Colon (tissue), 2 donors: ENCODE results near the gene PDE4D.
"Not testable (repeated sequence)": the region's sequence is repeated elsewhere in the genome, so short reads cannot be mapped to it uniquely, and the experiment has no call there.

ENCODE experiments used
- FAIRE-seq: peaks from 2 replicates; lab custom pipeline; 2012; peaks lifted over from hg19 to GRCh38; lab: Jason Lieb, UNC
- donor health status: control.
- donor health status: control.

PDE4D gene

DNA sequence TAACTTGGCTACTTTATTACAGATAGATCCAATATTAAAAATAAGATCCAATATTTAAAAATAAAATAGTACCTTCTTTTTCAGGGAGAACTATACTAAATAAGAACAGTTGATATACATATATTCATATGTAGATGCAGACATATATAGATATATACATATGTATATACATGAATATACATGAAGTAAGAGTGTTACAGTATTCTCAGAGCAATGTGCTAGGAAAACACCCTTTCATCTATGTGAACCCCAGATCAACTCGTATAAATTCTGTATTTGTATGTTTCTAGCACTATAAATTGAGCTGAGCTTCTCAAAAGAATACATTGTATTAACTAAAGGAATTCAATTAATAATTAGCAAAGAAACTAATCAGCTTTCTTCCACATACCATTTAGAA lies 287.6 kb downstream of the PDE4D start:
- no peak for FAIRE-seq

DNA sequence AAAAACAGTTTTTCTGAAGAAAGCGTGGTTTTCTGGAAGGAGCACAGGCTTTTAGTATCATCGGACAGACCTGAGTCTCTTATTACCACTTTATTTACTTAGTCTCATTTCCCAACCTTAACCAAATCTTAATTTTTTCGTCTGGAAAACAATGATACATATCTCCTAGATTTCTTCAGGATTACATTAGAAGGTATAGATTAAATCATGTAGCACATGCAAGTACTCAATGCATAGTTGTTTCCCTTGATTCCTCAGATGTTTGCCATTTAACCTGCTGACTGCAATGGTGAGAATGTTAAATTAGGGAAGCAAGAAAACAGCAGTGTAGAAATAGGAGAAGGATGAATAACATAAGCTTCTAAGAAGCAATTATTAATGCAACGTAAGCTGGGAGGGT lies 289.4 kb downstream of the PDE4D start:
- FAIRE-seq: no peak

DNA sequence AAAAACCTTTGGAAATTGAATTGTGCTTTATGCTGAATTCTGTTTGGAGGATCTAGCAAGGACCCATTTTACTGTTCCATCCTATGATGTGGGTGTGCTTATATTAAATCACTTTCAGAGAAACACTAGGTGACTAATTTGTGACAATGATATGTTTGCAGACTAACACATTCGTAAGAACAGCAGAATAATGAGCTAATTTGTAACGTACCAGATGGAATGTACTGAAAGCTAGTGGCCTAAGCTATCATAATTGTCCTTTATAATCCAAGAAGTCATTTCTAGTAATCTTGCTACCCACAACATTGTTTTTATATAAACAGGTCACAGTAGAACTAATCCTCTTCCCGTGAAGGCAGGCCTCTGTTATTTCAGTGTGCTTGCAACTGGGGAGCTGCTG lies 292.5 kb downstream of the PDE4D start:
- FAIRE-seq: no peak

DNA sequence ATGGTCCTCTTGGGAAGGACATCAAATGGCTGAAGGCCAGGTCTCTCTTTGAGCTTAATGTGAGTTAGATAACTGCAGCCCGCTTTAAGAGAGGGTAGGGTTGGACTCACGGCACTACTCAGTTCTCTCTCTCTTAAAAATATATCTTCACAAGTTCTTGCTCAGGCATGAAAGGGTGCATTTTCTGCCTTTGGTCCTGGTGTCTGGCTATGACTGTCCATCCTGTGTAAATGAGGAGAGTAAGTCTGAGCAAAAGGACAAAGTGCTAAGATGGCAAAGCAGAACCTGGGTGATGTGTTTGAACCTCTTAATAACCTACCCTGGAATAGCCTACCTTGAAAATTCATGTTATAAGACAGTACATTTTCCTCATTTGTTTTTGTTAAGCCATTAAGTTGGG lies 293.4 kb downstream of the PDE4D start:
- no peak for FAIRE-seq

GRCh38 chr5:59599729-59600128 lies 293.8 kb downstream of the PDE4D start:
- FAIRE-seq: no peak

- FAIRE-seq: no peak
Measured at GRCh38 chr5:59598547-59598874, 295.0 kb downstream of the PDE4D start.

DNA sequence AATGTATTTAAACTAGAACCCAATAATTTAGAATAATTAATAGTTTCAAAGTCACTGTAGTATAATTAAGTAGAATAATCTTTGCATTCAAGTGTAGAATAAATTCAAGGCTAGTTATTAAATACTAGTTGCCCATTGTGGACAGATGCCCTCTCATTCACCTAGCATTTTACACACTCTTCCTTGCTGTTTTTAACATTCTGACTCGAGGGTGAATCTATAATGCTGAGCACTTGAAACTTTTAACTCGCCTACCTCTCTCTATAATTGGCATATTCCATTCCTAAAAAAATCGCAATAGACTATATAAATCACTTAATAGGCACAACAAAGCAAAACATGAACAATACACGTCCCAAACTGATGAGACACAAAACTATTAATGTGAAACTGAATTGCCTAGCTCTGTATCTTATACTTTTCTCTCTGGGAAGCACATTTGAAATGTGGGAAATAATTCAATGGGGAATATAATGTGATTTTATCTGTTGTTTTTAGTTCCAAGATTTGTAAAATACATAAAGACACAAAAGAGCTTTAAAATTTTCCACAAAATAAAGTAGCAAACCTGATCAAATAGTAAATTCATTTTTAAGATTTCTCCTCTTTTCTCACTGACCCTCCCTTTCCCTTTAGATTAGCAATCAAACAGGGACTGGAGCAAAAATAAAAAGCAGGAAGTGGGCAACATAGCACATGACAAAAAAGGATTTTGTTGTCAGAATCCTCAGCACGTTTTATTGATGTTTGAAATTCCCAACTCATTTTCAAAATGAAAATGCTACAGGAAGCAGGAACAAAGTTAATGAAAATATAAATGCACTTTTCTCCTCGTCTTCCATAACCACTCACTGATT lies 295.6 kb downstream of the PDE4D start:
- FAIRE-seq: peak; percentile 38

DNA sequence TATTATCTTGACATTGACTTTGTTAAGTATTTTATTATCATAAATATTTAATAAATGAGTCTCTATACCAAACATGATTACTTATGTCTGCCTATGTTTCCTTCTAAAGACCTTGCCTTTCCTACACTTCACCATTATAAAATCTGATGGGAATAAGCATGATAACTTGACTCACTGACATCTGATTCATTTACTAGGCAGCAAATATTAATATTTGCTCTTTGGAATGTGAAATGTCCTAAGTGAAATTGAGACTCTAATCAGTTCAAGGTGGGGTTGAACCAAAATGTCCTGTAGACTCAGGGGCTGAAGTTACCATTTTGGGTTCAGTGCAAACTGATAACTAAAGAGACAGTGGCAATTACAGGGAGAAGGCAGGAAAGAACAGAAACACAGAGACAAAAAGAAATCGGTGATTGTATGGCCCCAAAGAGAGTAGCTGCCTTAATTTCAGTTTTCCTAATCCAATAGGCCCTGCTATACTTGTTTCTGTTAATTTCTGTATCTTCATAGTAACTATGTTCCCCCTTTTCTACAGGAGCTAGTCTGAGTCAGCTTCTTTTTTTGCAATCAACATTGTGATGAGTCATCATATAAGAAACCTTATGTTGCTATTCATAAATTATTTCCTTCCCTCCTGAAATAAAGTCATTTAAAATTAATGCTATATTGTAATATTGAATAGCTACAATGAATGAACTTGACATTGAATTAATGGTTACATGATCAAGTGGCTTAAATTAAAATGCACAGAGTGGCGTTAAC lies 296.8 kb downstream of the PDE4D start:
- FAIRE-seq: no peak

DNA sequence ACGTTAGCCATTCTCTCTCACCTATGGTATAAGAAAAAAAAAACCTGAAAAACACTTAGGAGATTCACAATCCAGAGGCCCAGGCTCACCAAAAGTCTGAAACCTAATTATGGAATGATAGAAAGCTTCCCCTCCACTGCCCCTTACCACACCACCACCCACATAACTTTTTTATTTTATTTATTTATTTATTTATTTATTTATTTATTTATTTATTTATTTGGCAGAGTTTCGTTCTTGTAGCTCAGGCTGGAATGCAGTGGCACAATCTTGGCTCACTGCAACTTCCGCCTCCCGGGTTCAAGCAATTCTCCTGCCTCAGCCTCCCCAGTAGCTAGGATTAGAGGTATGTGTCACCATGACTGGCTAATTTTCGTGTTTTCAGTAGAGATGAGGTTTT lies 299.4 kb downstream of the PDE4D start:
- not testable (repeated sequence) for FAIRE-seq

DNA sequence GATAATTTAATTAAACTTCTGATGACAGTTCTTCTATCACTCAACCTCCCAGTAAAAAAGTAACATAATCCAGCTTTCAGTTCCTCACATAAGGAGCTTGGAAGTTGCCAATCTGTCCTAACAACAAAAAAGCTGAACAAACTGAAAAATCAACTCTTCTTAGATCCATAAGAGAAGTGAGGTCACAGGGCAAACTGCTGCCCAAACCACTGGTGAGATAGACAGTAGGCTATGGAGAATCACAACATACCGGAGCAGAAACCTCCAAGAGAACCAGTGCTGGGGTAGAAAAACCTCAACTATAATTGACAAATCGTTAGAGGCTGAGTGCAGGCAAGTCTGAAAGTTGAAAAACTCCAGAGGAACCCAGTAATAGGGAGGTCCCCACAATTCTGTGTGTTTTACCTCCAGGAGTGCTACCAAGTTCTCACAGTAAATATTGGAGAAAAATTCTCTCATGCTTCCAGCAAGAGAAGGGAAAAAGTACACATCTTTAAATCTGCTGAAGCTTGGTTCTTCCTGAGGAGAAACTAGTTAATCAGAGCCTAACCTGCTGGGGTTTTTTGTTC lies 300.0 kb downstream of the PDE4D start:
- FAIRE-seq: no peak

- no peak for FAIRE-seq
Measured at GRCh38 chr5:59592101-59592500, 301.4 kb downstream of the PDE4D start.

- peak; percentile 95 for FAIRE-seq
Measured at GRCh38 chr5:59591162-59591561, 302.4 kb downstream of the PDE4D start.

DNA sequence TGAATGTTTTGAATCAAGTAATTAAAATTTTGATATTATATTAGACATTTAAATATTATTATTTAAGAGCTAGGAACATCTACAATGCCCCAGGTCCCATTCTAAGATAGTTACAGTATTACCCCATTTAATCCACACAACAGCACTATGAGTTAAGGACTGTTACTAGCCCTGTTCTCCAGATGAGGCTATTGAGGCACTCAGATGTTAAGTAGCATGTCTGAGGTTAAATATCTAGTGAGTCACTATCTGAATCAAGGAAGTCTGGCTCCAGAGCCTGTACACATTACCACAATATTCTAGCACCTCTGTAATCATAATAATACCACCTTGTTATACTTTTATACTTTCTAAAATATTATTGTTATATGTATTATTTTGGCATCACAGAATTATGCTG lies 304.6 kb downstream of the PDE4D start:
- no peak for FAIRE-seq

GRCh38 chr5:59587489-59588337 lies 305.8 kb downstream of the PDE4D start:
- FAIRE-seq: no peak

GRCh38 chr5:59586841-59587240 lies 306.7 kb downstream of the PDE4D start:
- FAIRE-seq: no peak

DNA sequence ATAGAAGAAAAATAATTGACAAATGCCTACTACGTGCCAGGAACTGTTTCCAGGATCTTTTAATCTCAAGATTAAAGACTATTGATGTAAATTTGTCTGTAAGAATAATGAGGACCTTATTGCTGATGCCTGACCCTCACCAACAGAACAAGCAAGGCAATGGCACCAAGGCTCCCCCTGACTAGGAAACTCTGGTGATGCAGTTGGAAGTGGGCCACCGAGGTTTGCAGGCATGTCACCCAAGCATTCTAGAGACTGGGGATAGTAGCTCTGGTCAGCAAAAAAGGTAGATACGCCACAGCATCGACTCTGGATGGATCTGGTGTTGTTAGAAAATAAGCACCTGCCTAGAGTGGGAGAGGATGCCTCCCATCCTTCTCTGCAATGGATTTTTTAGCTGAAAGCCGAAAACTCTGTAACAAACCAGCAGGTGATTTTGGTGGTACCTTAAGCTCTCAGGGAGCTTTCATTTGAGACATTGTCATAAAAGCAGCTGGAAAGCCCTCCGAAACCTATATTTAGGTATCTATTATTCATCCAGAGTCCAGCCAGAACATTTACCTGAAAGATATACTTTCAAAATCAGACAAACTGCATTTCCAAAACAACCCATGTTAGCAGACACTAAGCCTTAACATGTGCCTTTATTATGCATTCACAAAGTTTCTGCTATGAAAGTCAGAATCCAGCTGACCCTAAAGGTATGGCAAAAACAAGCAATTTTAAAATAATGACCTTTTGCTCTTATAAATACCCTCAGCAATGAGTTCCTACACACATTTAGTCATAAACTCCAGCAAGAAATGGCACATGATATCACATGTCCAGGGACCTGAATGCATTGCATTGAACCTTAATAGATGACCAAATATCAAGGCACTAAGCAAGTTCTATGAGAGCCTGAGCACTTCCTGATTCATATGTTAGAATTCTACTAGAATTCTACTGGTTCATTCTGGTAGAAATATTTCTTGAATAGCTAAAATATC lies 308.4 kb downstream of the PDE4D start:
- no peak for FAIRE-seq

DNA sequence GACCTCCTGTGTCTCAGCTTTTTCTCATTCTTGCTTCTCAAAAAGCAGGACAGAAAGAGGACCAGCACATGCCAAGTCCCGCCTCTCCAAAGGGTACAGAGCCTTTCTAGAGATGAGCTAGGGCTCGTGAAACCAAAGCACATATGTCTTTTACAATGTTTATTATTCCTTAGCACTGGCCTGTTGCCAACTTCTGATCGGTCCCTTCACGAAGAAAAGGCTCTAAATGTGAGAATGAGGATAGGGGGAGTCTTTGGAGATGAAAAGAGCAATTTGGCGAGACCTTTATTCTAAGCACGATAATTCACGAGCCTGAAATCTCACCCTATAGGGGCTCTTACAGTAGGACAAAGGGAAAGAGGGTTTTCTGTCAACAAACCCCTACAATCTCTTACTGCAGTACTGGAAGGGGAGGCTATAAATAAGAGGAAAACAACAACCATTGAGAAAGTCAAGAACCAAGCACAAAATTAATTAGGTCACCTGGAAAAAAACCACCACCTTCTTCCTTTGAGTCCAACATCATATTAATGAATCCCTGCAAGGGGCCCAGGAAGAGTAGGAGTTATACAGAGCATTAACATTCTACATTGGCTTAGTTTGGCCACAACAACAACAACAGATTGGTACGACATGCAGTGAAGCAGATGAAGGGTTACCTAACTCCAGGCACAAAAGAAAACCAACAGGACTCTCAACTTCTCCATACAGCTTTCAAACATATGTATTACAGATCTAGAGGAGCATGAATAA lies 309.5 kb downstream of the PDE4D start:
- FAIRE-seq: no peak

GRCh38 chr5:59583151-59583809 lies 310.2 kb downstream of the PDE4D start:
- FAIRE-seq: no peak

DNA sequence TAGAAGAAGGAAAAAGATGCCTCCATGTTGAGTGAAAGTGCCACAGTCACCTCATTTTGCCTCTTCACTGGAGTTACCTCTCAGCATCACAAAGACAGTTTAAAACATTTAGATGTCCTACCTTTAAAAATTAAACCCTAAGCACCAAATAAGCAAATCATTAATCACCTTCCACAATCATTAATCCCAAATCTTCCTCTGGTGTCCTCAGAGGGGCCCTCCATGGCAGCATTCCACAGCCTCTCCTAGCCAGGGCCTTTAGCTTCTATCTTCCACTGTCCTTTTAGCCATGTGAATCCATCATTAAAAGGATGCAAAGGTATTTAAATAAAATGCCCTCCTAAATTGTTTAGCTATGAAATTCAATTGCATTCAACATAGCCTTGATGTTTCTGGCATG lies 310.8 kb downstream of the PDE4D start:
- no peak for FAIRE-seq

DNA sequence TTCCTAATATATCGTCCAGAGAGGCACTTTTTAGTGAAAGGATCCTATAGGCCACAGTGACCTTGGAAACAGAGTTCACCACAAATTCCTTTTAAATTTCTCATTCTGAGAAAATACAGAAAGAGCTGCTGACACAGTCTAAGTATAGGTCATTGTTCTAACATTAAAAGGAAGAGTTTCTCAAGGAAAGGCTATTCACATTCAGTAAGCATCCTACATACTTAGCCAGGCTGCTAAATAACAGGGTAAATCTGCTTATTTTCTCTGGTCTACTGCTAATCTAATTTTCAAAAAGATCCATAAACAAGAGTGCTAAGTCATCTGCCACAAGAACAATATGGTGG lies 313.7 kb downstream of the PDE4D start:
- no peak for FAIRE-seq
